OCI-LY3 (cell line): ENCODE measurements around the gene DENND4B.

ENCODE experiments used
- EZH2phosphoT487 ChIP-seq: fragments of 200-600 bp; shearing (Covaris generic); IDR thresholded peaks from 2 replicates; pipeline ENCODE4 v1.6.1; 2018; ENCODE audit warnings: antibody characterized with exemption, mixed run types, low read depth
- TF ChIP-seq, protein P1 (sequence below): fragments of 200-600, 300-600 bp; sonication (generic); IDR thresholded peaks from 2 replicates; pipeline ENCODE4 v1.5.1; 2014; ENCODE audit warnings: antibody characterized with exemption, low read length, low read depth

- TF ChIP-seq, protein P1, sequence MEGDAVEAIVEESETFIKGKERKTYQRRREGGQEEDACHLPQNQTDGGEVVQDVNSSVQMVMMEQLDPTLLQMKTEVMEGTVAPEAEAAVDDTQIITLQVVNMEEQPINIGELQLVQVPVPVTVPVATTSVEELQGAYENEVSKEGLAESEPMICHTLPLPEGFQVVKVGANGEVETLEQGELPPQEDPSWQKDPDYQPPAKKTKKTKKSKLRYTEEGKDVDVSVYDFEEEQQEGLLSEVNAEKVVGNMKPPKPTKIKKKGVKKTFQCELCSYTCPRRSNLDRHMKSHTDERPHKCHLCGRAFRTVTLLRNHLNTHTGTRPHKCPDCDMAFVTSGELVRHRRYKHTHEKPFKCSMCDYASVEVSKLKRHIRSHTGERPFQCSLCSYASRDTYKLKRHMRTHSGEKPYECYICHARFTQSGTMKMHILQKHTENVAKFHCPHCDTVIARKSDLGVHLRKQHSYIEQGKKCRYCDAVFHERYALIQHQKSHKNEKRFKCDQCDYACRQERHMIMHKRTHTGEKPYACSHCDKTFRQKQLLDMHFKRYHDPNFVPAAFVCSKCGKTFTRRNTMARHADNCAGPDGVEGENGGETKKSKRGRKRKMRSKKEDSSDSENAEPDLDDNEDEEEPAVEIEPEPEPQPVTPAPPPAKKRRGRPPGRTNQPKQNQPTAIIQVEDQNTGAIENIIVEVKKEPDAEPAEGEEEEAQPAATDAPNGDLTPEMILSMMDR, result no peak
- TF ChIP-seq EZH2phosphoT487, result no peak
These were observed 49.1 kb upstream of the DENND4B start for GRCh38 chr1:153995640-153996039.
